SK-N-SH treated with all-trans-retinoic acid at 6 μM for 48 hours (cell line): ENCODE measurements around the gene MAP2K4.

Source experiments
- ATAC-seq: fragments of 200-7000 bp; cut with Tn5 transposase; 3 replicates; pipeline ENCODE4 v1.9.1; 2020; ENCODE audit warnings: mild to moderate bottlenecking, moderate library complexity
- ARNTL ChIP-seq: fragments of 450-650 bp; formaldehyde crosslinking; IDR thresholded peaks from 2 replicates; pipeline ENCODE4 v1.5.0; 2020; ENCODE audit warnings: low read depth, mild to moderate bottlenecking, moderate library complexity, borderline replicate concordance
- BACH2 ChIP-seq: fragments of 250-450 bp; sonication (Bioruptor Pico); IDR thresholded peaks from 2 replicates; pipeline ENCODE4 v1.9.0; 2021; ENCODE audit warnings: mild to moderate bottlenecking, borderline replicate concordance
- CREB5 ChIP-seq: fragments of 250-450 bp; sonication (Bioruptor Pico); IDR thresholded peaks from 2 replicates; pipeline ENCODE4 v1.5.1; 2020; ENCODE audit warnings: low read depth, mild to moderate bottlenecking, moderate library complexity
- CSDC2 ChIP-seq: fragments of 250-450 bp; sonication (Bioruptor Pico); IDR thresholded peaks from 2 replicates; pipeline ENCODE4 v1.5.0; 2020; ENCODE audit warnings: mild to moderate bottlenecking, moderate library complexity
- CSRNP3 ChIP-seq: fragments of 250-450 bp; sonication (Bioruptor Pico); IDR thresholded peaks from 2 replicates; pipeline ENCODE4 v1.5.1; 2021; ENCODE audit warnings: mild to moderate bottlenecking, moderate library complexity
- ESRRG ChIP-seq: fragments of 250-450 bp; sonication (Bioruptor Pico); IDR thresholded peaks from 2 replicates; pipeline ENCODE4 v1.6.1; 2021; ENCODE audit warnings: mild to moderate bottlenecking
- GLIS3 ChIP-seq: fragments of 250-450 bp; sonication (Bioruptor Pico); IDR thresholded peaks from 2 replicates; pipeline ENCODE4 v1.5.0; 2020; ENCODE audit warnings: mild to moderate bottlenecking, moderate library complexity
- ISL1 ChIP-seq: fragments of 250-450 bp; sonication (Bioruptor Pico); IDR thresholded peaks from 2 replicates; pipeline ENCODE4 v2.1.2; 2022; ENCODE audit warnings: mild to moderate bottlenecking, moderate library complexity
- OSR1 ChIP-seq: fragments of 250-450 bp; sonication (Bioruptor Pico); IDR thresholded peaks from 2 replicates; pipeline ENCODE4 v1.8.0; 2022; ENCODE audit warnings: moderate library complexity, mild to moderate bottlenecking, inconsistent platforms
- POU6F1 ChIP-seq: fragments of 250-450 bp; sonication (Bioruptor Pico); IDR thresholded peaks from 2 replicates; pipeline ENCODE4 v1.8.0; 2021; ENCODE audit warnings: low read depth, mild to moderate bottlenecking, moderate library complexity, borderline replicate concordance
- PPARA ChIP-seq: fragments of 250-450 bp; sonication (Bioruptor Pico); IDR thresholded peaks from 2 replicates; pipeline ENCODE4 v1.5.0; 2020; ENCODE audit warnings: mild to moderate bottlenecking, borderline replicate concordance
- SNAI2 ChIP-seq: fragments of 250-450 bp; sonication (Bioruptor Pico); IDR thresholded peaks from 2 replicates; pipeline ENCODE4 v1.5.0; 2020; ENCODE audit warnings: mild to moderate bottlenecking, moderate library complexity
- TCF4 ChIP-seq: fragments of 250-450 bp; sonication (Bioruptor Pico); IDR thresholded peaks from 2 replicates; pipeline ENCODE4 v1.8.0; 2021; ENCODE audit warnings: mild to moderate bottlenecking, moderate library complexity, borderline replicate concordance
- TOX ChIP-seq: fragments of 250-450 bp; sonication (Bioruptor Pico); IDR thresholded peaks from 2 replicates; pipeline ENCODE4 v1.8.0; 2021; ENCODE audit warnings: mild to moderate bottlenecking, moderate library complexity, borderline replicate concordance
- TSHZ2 ChIP-seq: fragments of 250-450 bp; sonication (Bioruptor Pico); IDR thresholded peaks from 2 replicates; pipeline ENCODE4 v1.5.0; 2020; ENCODE audit warnings: mild to moderate bottlenecking, moderate library complexity
- ZC3H10 ChIP-seq: fragments of 250-450 bp; sonication (Bioruptor Pico); IDR thresholded peaks from 2 replicates; pipeline ENCODE4 v1.5.1; 2021; ENCODE audit warnings: mild to moderate bottlenecking, moderate library complexity
- ZFP3 ChIP-seq: fragments of 250-450 bp; sonication (Bioruptor Pico); IDR thresholded peaks from 2 replicates; pipeline ENCODE4 v1.5.0; 2020; ENCODE audit warnings: mild to moderate bottlenecking, moderate library complexity
- ZFP30 ChIP-seq: fragments of 450-650 bp; formaldehyde crosslinking; IDR thresholded peaks from 2 replicates; pipeline ENCODE4 v1.5.0; 2022; ENCODE audit warnings: mild to moderate bottlenecking, moderate library complexity
- ZNF565 ChIP-seq: fragments of 450-650 bp; formaldehyde crosslinking; conservative IDR thresholded peaks from 2 replicates; pipeline ENCODE4 v1.5.0; 2020; ENCODE audit warnings: low read depth, mild to moderate bottlenecking, moderate library complexity
- ZNF70 ChIP-seq: fragments of 450-650 bp; formaldehyde crosslinking; IDR thresholded peaks from 2 replicates; pipeline ENCODE4 v1.5.0; 2020; ENCODE audit warnings: mild to moderate bottlenecking, moderate library complexity
- ZNF8 ChIP-seq: fragments of 450-650 bp; formaldehyde crosslinking; IDR thresholded peaks from 2 replicates; pipeline ENCODE4 v1.5.0; 2020; ENCODE audit warnings: mild to moderate bottlenecking, moderate library complexity

MAP2K4 gene

GRCh38 chr17:12057520-12057919, 36.8 kb downstream of the MAP2K4 start:
- TF ChIP-seq ISL1, result no peak
- no peak for TF ChIP-seq POU6F1 (CRISPR knock-in tag)
- no peak for TF ChIP-seq CSDC2
- TF ChIP-seq ZNF70 (CRISPR knock-in tag), result no peak
- TF ChIP-seq ZNF565 (CRISPR knock-in tag), result no peak
- TF ChIP-seq TCF4, result no peak
- no peak for TF ChIP-seq BACH2 (CRISPR knock-in tag)
- no peak for TF ChIP-seq PPARA (CRISPR knock-in tag)
- no peak for TF ChIP-seq ZC3H10
- ATAC-seq, result no peak

GRCh38 chr17:12058535-12058934, 37.9 kb downstream of the MAP2K4 start:
- no peak for ATAC-seq
- TF ChIP-seq ZNF70 (CRISPR knock-in tag), result no peak
- peak; percentile 63 for TF ChIP-seq ISL1

- ATAC-seq, result no peak
These were observed 41.6 kb downstream of the MAP2K4 start for GRCh38 chr17:12062249-12062648.

GRCh38 chr17:12064395-12064794, 43.7 kb downstream of the MAP2K4 start:
- no peak for TF ChIP-seq TOX (CRISPR knock-in tag)
- TF ChIP-seq ZNF70 (CRISPR knock-in tag), result no peak
- TF ChIP-seq ZNF8 (CRISPR knock-in tag), result no peak
- no peak for TF ChIP-seq ZFP3
- no peak for TF ChIP-seq ARNTL (CRISPR knock-in tag)
- no peak for TF ChIP-seq POU6F1 (CRISPR knock-in tag)
- TF ChIP-seq ISL1, result no peak
- TF ChIP-seq ZNF565 (CRISPR knock-in tag), result no peak
- no peak for TF ChIP-seq GLIS3
- no peak for TF ChIP-seq CREB5 (CRISPR knock-in tag)
- no peak for TF ChIP-seq BACH2 (CRISPR knock-in tag)
- TF ChIP-seq CSDC2, result no peak
- no peak for TF ChIP-seq TSHZ2 (CRISPR knock-in tag)
- TF ChIP-seq TCF4, result no peak
- no peak for TF ChIP-seq PPARA (CRISPR knock-in tag)
- TF ChIP-seq ESRRG (CRISPR knock-in tag), result no peak
- TF ChIP-seq CSRNP3 (CRISPR knock-in tag), result no peak
- TF ChIP-seq, all 23 proteins: peak for 0
- ATAC-seq, result no peak

More at GRCh38 chr17:12062249-12062648, 41.6 kb downstream of the MAP2K4 start:
- no peak for TF ChIP-seq ZNF70 (CRISPR knock-in tag)
- no peak for TF ChIP-seq TCF4
- no peak for TF ChIP-seq ISL1
- TF ChIP-seq TOX (CRISPR knock-in tag), result no peak
- TF ChIP-seq ZNF565 (CRISPR knock-in tag), result no peak
- no peak for TF ChIP-seq BACH2 (CRISPR knock-in tag)
- no peak for TF ChIP-seq SNAI2 (CRISPR knock-in tag)
- TF ChIP-seq OSR1 (CRISPR knock-in tag), result no peak
- no peak for TF ChIP-seq ZFP3
- TF ChIP-seq CSDC2, result no peak
- no peak for TF ChIP-seq GLIS3
- TF ChIP-seq ZFP30 (CRISPR knock-in tag), result no peak
